Measurements from ENCODE around the gene MMADHC. TPM values are rescaled to one million over a fixed set of nuclear protein-coding genes. Genes with fewer than 3 reads are reported as not detected.

Gene MMADHC
- total RNA-seq, result 10 to 100 TPM; 58.5 to 96.5 (median 92.5) TPM

GRCh38 chr2:149587220-149587949, at the start of gene MMADHC:
Gene MMADHC (minus strand): TSS chr2:149587775. CDS start chr2:149587097, 678 bp downstream.
- no peak for TF ChIP-seq CTCF (IDR thresholded peaks at IDR 0.05)
- DNase-seq (ENCODE audit: low spot score) (peak; percentile 63), ATAC-seq (ENCODE audit: low FRiP score) (peak; percentile 98)

- ATAC-seq (ENCODE audit: low FRiP score) (no peak), DNase-seq (ENCODE audit: low spot score) (no peak)
- no peak for TF ChIP-seq CTCF (IDR thresholded peaks at IDR 0.05)
Observed at GRCh38 chr2:149634103-149634502, 46.5 kb upstream of the MMADHC start.

GRCh38 chr2:149630445-149630844, 42.9 kb upstream of the MMADHC start:
- DNase-seq (ENCODE audit: low spot score) (no peak), ATAC-seq (ENCODE audit: low FRiP score) (no peak)
- TF ChIP-seq CTCF (IDR thresholded peaks at IDR 0.05), result no peak

- no peak for TF ChIP-seq CTCF (IDR thresholded peaks at IDR 0.05)
- no peak for DNase-seq (ENCODE audit: low spot score)
- no peak for ATAC-seq (ENCODE audit: low FRiP score)
Observed at GRCh38 chr2:149629026-149629425, 41.5 kb upstream of the MMADHC start.

GRCh38 chr2:149627111-149627801, 39.7 kb upstream of the MMADHC start:
- no peak for TF ChIP-seq CTCF (IDR thresholded peaks at IDR 0.05)
- ATAC-seq (ENCODE audit: low FRiP score), result no peak
- DNase-seq (ENCODE audit: low spot score), result no peak

- ATAC-seq (ENCODE audit: low FRiP score) (no peak), DNase-seq (ENCODE audit: low spot score) (no peak)
- TF ChIP-seq CTCF (IDR thresholded peaks at IDR 0.05), result no peak
Observed at GRCh38 chr2:149625671-149626070, 38.1 kb upstream of the MMADHC start.

GRCh38 chr2:149625271-149625670, 37.7 kb upstream of the MMADHC start:
- DNase-seq (ENCODE audit: low spot score) (no peak), ATAC-seq (ENCODE audit: low FRiP score) (no peak)
- no peak for TF ChIP-seq CTCF (IDR thresholded peaks at IDR 0.05)
